Activated CD8-positive, alpha-beta memory T cell treated with anti-CD3 and anti-CD28 coated beads for 4 hours (primary cell): Measurements from ENCODE around the gene CFAP53.

Source experiments
- DNase-seq, 2 donors: peaks; one replicate each; pipeline ENCODE4 v3.0.0-alpha.2; 2020; ENCODE audit warnings: low read depth in 2 of 2

CFAP53 gene

DNA sequence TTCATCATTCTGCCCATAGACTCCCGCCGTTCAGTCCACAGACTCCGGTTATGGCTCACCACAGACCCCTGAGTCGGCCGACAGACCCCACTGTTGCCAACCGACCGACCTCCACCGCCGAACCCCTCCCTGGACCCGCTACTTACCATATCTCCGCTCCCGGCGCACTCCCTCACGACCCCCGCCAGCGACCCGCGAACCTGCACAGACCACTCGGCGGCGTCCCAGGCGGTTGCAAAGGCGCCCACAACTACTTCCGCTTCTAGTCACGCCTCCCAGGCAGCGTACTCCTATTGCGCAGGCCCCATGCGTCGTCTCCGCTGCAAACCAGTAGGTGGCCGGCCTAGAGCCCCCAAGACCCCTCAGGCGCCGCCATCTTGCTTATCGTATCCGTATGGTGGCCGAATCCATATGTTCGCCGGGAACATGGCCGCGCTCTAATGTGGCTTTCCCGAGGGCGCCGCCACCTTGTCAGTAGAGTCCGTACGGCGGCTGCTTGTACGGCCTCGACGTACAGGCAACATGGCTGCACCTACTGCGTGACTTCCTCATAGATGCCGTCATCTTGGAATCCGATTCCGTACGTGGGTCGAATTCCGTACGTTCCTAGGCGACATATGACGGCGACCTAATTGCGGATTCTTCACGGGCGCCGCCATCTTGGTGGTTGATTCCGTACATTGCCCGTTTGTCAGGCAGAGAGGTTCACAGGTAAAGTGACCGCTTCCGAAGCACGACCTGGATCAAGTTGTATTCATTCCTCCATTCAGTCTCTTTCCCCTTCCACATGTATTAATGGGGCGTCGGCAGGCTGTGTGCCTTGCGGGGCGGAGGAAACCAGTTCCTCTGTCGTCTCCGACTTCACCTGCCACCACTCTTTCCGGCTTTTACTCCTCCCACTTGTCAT is 21.4 kb upstream of the CFAP53 start, which contains the start of gene CXXC1:
Gene CXXC1, minus strand, starts transcription at position 252 of the 907 bp plus-strand sequence. Its CDS starts 103 bp downstream, at position 149.
- DNase-seq = peak; percentile 95 to 98

DNA sequence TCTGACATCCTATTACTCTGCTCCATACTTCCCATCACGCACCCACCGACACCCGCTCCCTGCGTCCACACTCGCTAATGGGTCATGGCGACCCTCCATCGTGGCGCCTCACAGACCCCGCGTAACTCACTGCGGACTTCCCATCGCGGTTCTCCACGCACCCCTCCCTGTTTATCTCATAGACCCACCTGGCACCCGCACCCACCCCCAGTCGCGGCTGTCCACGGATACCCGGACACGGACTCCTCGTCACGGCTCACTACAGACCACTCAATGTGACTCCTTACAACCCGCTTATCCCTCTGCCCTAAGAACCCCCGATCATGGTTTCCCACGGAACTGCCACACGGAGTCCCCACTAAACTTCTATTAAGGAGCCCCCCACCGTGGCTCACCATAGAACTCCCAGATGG is 20.7 kb upstream of the CFAP53 start:
- no peak for DNase-seq

DNA sequence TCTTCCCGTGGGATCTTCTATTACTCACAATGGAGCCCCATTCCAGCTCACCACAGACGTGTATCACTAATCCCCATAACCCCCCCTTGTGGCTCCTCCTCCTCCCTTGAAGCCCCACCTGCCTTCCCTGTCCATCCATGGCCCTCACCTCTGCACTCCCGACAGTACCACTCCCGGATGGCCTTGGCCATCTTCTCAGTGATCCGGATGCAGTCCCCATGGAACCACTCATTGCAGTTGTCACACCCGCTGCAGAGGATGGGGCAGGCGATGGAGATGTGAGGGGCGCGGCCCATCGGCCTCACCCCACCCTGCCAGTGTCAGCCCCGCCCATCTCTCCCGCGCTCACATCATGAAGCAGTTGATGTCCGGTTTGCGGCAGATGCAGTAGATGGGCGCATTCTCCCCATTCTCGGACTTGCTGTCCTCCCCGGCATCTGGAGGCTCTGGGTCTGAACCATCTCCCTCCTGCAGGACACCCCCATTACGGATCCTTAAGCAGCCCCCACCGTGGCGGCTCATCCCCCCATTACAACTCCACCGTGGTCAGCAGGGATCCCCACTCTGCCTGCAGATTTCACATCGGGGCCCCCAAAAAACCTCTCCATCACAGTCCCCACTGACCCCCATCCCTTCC is 20.2 kb upstream of the CFAP53 start:
- DNase-seq = no peak

DNA sequence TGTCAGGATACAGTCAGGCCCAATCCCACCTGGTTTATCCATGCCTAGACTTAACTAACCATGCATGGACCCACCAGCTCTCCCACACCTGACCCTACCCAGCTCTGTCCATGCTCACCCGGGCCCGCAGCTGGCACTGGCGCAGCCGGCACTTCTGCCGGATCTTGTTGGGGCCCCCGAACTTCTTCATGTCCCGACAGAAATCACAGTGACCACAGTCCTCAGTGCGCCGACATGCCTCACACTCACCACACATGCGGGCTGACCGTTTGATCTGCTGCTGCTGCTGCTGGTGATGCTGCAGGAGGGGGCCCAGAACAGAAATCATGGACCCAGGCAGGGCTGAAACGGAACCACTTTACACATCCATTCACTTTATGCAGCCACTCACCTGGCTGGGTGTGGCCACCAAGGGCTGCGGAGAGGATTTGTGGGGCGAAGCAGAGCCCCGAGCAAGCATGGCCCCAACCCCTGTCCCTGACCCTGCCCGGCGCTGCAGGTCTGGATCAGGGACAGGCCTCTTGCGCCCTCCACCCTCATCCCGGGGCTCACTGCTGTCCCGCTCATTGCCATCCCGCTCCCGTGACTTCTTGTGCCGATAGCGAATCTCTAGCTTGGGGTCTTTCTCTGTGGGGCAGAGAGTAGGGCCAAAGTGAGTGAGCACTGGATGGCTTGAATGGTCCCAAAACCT is 19.5 kb upstream of the CFAP53 start:
- DNase-seq = no peak

DNA sequence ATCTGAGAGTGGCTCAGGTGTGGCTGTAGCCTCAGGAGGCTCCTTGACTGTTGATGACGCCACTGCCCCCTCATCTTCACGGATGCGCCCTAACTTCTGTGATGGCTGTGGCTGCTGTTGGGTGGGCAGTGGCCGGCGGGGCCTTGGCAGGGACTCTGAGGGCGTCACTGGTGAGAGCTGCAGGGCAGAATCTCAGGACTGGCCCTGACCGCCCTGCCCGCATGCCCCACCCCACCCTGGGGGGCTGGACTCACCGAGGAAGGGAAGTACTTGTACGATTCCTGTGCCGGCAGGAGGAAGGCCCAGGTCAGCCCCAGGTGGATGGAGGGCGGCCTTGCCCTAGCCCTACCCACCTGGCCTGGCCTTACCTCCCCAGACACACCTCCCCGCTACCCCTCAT is 18.8 kb upstream of the CFAP53 start:
- no peak for DNase-seq

DNA sequence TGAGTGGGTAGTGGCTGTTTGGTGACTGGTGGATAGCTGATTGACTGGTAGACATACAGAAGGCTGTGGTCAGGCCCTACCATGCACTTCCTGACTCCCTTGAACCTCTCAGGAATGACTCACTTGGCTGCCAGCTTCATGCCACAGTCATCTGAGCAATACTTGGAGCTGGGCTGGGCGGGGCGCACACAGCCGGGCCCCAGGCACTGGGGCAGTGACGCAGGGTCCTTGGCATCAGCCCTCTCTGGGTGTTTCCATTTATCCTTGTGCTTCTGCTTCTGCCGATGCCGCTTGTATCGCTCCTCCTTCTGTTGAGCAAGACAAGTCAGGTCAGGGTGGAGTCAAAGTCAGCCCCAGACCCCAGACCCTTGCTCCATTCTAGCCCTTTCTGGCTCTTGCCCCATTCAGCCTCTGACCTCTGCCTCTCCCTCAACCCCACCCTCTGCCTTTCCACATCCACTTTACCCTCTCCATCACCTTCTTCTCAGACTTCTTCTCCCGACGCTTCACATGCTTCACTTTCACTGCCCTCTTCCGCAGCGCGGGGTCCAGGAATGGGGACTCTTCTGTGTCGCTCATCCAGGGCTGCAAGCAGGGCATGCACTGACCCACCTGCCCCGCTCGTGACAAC is 18.1 kb upstream of the CFAP53 start:
- DNase-seq = no peak

DNA sequence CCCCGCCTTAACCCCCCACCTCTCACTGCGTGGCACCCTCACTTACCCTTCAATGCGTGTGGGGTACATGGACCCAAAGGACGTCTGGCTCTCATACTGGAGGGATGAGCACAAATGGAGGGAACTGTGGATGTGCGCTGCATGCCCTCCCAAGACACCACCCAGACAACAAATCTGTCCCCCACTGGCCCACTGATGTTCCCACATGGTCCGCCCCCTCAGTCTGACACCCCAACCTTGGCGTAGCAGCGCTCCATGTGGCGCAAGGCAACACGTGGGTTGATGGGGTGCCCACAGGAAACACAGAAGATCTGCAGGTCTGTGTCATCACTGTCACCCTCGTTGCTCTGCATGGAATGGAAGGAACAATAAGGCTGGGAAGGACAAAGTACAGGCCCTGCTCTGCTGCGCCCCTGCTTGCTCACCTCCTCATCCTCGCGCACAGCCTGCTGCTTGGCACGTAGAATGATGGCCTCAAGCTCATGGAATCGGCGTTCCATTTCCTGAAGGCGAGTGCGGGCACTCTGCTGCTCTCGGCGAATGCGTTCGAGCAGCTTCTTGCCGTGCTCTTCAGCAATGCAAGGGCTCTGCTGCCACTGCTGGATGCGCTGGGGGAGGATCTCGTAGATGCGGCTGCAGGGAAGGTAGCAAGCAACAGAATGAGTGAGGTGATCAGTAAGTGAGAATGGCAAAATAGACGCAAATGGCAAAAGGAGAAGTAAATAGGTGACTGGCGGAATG is 17.3 kb upstream of the CFAP53 start:
- no peak for DNase-seq

DNA sequence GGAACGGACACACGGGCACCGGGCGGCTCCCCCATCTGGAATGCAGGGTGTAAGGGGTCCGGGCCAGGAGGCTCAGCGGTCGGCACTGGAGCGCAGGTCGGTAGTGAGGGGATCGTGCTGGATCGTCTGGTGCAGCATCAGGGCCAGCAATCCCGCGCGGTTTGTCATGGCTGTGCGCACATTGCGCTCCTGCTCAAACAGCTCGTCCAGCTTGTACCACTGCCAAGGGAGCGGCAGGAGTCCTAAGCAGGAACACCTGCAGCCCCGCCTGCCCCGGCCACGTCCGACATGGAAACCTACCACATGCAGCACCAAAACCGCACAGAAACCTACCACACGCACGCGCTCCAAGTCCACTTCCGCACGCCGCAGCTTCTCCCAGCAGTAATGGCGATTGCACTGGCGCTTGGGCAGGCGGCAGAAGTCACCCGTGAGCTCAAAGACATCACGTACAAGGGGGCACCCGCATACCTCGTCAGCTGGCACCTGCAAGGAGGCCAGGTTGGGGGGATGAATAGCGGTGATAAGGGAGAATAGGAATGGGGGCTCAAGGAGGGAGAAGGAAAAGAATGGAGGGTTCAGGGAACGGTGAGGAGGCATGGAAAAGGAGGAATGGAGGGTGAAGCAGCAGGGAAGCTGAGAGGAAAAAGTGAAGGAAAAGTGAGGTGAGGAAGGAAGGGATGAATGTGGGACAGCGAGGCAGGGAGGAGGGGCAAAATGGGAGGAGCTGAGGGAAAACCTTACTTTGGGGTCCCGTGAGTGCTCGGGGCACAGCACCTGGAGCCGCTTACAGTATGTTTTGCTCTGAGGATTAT is 16.4 kb upstream of the CFAP53 start:
- no peak for DNase-seq

DNA sequence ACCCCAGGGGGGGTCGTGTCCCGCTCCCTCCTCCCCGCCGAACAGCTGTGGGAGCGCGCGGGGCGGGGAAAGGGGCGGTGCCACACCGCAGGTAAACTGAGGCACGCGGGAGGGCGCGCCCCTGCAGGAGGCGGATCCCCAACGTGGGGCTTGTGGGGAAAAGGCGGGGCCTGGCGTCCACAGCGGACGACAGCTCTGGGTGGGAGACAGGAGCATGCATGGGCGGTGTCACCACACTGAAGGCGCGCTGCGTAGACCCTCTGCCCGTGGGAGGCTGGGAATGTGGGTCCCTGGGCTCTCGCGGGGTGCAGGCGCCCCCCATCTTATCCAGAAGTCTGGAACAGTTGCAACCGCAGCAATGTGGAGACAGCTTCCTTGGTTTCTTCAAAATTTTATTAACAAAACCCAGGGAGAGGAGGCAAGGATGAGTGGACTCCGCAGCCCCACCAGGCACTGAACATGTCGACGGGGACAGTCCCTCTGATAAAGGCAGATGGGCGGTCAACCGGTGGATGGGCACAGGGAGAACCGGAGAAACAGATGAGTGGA is 15.8 kb upstream of the CFAP53 start:
- DNase-seq = no peak

DNA sequence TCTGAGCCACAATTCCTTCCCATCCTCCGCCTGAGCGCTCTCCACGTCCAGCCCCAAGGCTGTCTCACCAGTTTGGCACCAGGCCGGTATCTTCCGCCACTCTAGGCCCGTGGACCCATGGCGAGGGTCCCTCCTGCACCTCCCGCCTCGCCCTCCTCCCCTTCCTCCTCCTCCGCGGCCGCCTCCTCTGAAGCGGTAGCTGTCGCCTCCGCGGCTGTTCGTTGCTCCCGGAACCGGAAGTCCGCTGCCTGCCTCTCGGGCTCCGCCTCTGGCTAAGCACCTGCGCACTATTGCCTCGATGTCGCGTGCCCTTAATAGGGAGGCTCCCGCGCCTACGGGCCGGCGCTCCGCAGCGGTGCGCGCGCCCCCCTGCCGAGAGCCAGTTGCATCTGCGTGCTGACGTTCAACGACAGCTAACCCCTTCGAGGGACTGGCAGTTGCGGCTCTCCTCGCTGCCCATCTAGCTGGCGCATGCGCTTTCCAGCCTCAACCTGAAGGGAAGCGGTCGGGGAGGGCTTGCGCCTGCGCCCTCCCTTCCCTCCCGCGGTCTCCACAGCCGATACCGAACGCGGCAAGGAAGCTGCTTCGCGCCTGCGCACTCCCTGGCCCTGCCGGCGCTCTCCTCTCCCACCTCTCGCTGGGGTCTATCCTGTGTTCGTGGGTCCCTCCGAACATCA is 15.1 kb upstream of the CFAP53 start, which contains the start of gene MBD1:
Gene MBD1, minus strand, starts transcription at position 229 of the 677 bp plus-strand sequence. CDS start 1,531 bp downstream, outside the sequence.
- peak; percentile 89 to 97 for DNase-seq

DNA sequence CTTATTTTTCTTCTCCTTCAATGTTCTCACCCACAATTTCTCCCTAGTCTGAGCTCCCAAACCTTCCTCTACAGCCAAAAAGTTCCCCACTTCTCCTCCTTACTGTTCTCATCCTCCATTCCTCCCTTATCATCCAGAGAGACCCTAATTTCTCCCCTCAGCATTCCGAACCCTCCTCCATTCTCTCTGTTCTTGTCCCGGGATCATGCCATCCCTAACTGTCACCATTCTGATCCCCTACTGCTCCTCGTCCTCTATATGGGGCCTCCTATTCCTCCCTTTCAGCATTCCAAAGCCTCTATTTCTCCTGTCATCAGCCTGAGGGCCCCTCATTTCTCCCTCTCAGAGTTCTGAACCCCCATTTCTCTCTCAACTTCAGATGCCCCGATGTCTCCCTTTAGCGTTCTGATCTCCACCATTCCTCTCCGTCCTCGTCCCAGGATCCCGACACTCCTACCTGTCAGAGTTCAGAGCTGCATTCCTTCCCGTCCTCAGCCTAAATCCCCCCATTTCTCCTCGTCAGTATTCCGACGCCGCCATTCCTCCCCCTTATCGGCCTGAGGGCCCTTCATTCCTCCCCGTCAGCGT is 14.5 kb upstream of the CFAP53 start:
- no peak for DNase-seq

DNA sequence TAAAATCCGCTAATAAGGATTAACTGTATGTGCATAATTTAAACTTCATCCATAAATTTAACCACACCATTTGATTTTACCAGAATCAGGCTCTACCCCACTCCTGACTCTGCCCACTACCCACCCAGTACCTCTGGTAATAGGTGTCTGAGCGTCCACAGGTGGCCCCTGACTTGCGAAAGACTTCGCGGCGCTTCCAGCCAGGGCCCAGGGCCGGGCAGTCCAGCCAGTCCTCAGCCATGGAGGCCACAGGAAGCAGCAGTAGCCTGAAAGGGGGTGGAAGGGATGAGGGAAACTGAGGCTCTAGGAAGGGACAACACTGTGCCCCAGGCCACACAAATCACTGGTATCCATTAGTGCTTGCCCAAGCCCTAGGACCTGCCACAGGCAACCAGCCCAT is 13.5 kb upstream of the CFAP53 start:
- DNase-seq = no peak

DNA sequence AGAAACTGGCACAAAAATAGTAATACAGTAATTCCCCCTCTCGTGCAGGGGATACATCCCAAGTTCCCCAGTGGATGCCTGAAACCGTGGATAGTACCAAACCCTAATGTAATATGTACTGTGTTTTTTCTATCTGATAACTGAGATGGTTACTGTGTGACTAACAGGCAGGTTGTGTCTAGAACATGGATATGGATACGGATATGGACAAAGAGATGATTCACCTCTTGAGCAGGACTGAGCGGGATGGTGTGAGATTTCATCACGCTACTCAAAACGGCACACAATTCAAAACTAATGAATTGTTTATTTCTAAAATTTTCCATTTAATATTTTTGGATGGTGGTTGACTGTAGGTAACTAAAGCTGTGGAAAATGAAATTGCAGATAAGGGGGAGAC is 11.6 kb upstream of the CFAP53 start:
- no peak for DNase-seq

DNA sequence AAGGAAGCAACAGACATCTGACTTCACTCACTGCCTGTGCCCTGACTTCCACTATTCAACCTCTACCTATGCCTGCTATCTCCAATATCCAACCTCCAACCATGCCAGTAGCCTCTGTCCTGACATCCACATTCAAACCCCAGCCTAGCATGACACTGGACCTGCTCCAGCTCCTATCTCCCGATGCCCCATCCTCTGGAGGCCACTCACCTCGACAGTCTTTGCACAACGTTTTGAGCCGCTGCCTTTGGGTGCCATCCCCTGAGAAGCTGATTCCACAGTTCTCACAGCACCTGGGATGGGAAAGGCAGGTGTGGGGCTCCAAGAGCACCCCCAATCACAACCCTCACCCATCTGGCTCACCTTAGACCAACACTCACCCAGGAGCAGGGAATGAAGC is 10.2 kb upstream of the CFAP53 start:
- no peak for DNase-seq

DNA sequence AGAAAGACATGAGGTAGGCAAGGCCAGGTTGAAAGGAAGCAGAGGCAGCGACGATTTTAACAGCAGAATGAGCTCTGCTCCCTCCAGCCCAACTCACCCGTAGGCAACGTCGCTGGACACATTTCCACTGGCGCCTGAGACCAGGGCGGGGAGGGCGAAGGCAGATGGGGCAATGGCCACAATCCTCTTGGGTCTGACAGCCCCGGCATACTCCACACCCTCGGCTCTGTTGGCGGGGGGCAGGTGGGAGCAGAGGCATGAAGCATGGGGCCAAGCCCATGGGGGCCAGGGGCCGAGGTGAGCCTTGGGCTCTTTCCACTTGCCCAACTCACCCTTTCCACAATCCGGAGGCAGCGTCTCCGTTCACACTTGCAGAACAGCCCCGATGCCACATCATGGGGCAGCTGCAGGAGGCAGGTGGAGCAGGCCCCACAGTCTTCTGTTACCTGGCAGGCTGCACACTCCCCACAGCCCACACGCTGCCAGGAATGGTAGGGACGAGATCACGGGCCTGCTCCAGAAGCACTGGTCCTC is 9.3 kb upstream of the CFAP53 start:
- DNase-seq = no peak

DNA sequence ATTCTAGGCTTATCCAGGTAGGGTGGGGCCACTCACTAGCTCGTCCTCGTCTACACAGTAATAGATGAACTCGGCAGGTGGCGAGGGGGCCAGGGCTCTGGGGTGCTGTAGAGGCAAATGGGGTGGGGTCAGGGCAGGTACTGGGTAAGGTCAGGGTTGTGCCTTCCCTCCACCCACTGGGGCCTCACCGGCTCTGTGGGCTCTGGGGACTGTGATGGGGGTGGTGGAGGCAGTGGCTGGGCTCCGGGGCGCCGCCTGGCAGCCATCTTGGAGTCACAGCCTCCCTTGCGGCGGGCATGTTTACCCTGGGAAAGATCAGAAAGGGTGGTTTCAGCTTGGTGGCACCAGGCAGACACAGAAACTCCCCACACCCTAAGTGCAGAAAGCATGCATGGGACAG is 8.6 kb upstream of the CFAP53 start:
- DNase-seq = no peak

DNA sequence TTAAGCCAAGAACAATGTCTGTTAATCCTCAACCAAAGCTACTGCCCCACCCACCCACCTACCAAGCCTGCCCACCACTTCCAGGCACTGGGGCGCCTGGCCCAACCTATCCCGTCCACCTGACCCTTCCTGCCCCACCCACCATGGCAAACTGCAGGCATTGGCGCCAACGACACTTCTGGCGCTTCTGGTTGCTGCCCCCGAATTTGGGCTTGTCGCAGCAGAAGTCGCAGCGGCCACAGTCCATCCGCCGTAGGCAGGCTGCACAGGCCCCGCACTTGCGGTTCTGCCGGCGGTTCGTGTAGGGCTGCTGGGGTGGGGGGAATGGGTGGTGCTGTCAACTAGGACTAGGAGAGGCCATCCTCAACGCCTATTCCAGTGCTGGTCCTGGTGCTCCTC is 7.7 kb upstream of the CFAP53 start:
- DNase-seq = no peak

DNA sequence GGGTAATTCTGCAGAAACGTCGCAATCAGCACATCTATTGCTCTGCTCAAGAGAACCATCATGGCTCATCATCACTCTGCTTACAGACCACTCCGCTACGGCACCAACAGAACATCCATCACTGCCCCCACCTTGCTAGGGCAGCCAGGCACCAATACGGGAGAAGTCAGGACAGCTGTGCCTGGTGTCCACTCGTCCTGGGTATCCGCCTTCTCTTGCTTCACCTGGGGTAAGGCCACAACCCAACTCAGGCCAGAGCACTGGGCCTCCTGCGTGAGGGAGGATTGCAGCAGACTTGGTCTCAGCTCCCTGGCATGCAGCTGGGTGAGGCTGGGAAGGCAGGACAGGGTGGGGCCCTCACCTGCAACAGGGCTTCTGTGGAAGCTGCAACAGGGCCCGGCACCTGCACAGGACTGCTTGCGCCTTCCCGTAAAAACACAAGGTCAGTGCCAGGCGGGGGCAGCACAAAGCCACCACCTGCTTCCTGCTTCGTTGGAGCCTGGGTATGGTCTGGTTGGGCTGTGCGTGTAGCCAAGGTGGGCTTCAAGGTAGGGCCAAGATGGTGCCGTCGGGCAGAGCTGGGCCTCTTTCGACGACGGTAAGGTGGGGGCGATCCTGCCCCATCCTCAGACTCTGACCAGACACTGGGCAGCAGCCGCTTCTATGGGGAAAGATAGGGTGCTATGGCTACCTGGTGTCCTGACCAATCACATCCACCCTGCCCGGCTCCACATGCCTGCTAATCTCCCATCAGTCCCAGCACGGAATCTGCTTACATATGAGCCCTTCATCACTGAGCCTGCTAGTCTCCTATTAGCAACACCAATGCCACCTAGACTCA is 7.1 kb upstream of the CFAP53 start:
- DNase-seq = no peak
